B cell (primary cell): ENCODE results near the gene NAMPT. TPM values are rescaled to one million over a fixed set of nuclear protein-coding genes. Genes with fewer than 3 reads are reported as not detected.

Source experiments
- ATAC-seq: fragments of 200-7000 bp; cut with Tn5 transposase; one replicate; pipeline ENCODE4 v1.10.0; 2021; ENCODE audit warnings: low read depth, mild to moderate bottlenecking, moderate number of reproducible peaks, moderate library complexity
- CTCF ChIA-PET: fragments of 350-600 bp; sonication (Branson Sonifier 250); formaldehyde crosslinking; loops from one replicate; lab custom pipeline; 2021; ENCODE audit warnings: antibody characterized with exemption, inconsistent platforms; lab: Charles Lee
- POLR2A ChIA-PET: fragments of 350-600 bp; sonication (Branson Sonifier 250); formaldehyde crosslinking; loops from one replicate; lab custom pipeline; 2021; ENCODE audit warnings: antibody characterized with exemption; lab: Charles Lee
- DNase-seq: peaks from one replicate; pipeline ENCODE4 v3.0.0; 2013
- H2AFZ ChIP-seq: 2 replicates; pipeline ENCODE4 v1.6.1; 2012; ENCODE audit warnings: mild to moderate bottlenecking, low read depth, low read length; ENCODE audit not compliant: insufficient read depth, poor library complexity, severe bottlenecking
- H3K27ac ChIP-seq, 2 donors: 1 replicate in 1 of 2; 2 replicates in 1 of 2; pipeline ENCODE4 v1.5.1; 2012 to 2013; ENCODE audit warnings: low read length in 2 of 2, mild to moderate bottlenecking in 2 of 2, moderate library complexity in 1 of 2
- H3K27me3 ChIP-seq, 4 experiments: fragments of 200-600 bp in 1 of 4; sonication (generic) in 1 of 4; replicated peaks in 1 of 4; 1 replicate in 2 of 4; 2 replicates in 2 of 4; pipeline versions ENCODE4 v1.6.1 to v1.7.0; 2013 to 2016; ENCODE audit warnings: low read length in 3 of 4, mild to moderate bottlenecking in 2 of 4, mixed read lengths in 1 of 4, moderate library complexity in 1 of 4; ENCODE audit not compliant: insufficient read depth in 4 of 4, control insufficient read depth in 3 of 4; ENCODE audit errors: control extremely low read depth in 1 of 4
- H3K36me3 ChIP-seq, 2 experiments: replicated peaks in 1 of 2; 1 replicate in 1 of 2; 2 replicates in 1 of 2; pipeline versions ENCODE4 v1.6.1 to v1.7.1; 2013; ENCODE audit warnings: low read length in 1 of 2; ENCODE audit not compliant: insufficient read depth in 2 of 2, control insufficient read depth in 1 of 2; ENCODE audit errors: control extremely low read depth in 1 of 2, extremely low read depth in 1 of 2
- H3K4me1 ChIP-seq, 2 donors: fragments of 200-600 bp in 1 of 2; sonication (generic) in 1 of 2; 1 replicate in 1 of 2; 2 replicates in 1 of 2; pipeline versions ENCODE4 v1.5.1 to v1.6.1; 2013 to 2017; ENCODE audit warnings: low read length in 2 of 2; ENCODE audit not compliant: control insufficient read depth in 2 of 2, insufficient read depth in 2 of 2
- H3K4me2 ChIP-seq: replicated peaks from 2 replicates; pipeline ENCODE3; 2012; ENCODE audit warnings: mild to moderate bottlenecking, low read depth, low read length; ENCODE audit not compliant: poor library complexity, severe bottlenecking
- H3K4me3 ChIP-seq, 5 experiments: fragments of 200-600 bp in 1 of 5; sonication (generic) in 1 of 5; 1 replicate in 3 of 5; 2 replicates in 2 of 5; pipeline versions ENCODE4 v1.5.1 to v1.7.0; 2011 to 2016; ENCODE audit warnings: low read length in 4 of 5, mild to moderate bottlenecking in 4 of 5, low read depth in 2 of 5, control low read depth in 1 of 5, moderate library complexity in 1 of 5; ENCODE audit not compliant: insufficient read depth in 1 of 5; ENCODE audit errors: control extremely low read depth in 1 of 5, extremely low read depth in 1 of 5
- H3K79me2 ChIP-seq: fragments of 200-600 bp; sonication (generic); one replicate; pipeline ENCODE4 v1.6.0; 2016; ENCODE audit warnings: low read length; ENCODE audit not compliant: control insufficient read depth, insufficient read depth
- H3K9ac ChIP-seq: fragments of 200-600 bp; sonication (generic); 2 replicates; pipeline ENCODE4 v1.6.1; 2017; ENCODE audit warnings: mild to moderate bottlenecking, low read length, moderate library complexity
- H3K9me3 ChIP-seq, 3 donors: one replicate each; pipeline versions ENCODE4 v1.6.1 to v1.7.1; 2013; ENCODE audit warnings: low read length in 2 of 3; ENCODE audit not compliant: control insufficient read depth in 2 of 3, insufficient read depth in 1 of 3; ENCODE audit errors: control extremely low read depth in 1 of 3
- H4K20me1 ChIP-seq: 2 replicates; pipeline ENCODE4 v1.6.0; 2012; ENCODE audit warnings: mild to moderate bottlenecking, low read length; ENCODE audit not compliant: insufficient read depth, control insufficient read depth, poor library complexity, severe bottlenecking
- H3K27ac Mint-ChIP-seq: one replicate; pipeline ENCODE4 v1.8.0; 2021; ENCODE audit warnings: mixed read lengths
- H3K27me3 Mint-ChIP-seq: one replicate; pipeline ENCODE4 v1.8.0; 2021; ENCODE audit warnings: mixed read lengths
- H3K4me1 Mint-ChIP-seq: one replicate; pipeline ENCODE4 v1.8.0; 2021; ENCODE audit warnings: mixed read lengths
- H3K4me3 Mint-ChIP-seq: one replicate; pipeline ENCODE4 v1.8.0; 2021; ENCODE audit warnings: mixed read lengths
- H3K9me3 Mint-ChIP-seq: one replicate; pipeline ENCODE4 v1.8.0; 2022; ENCODE audit warnings: mixed read lengths; ENCODE audit not compliant: insufficient read depth
- EZH2 ChIP-seq: IDR thresholded peaks from 2 replicates; pipeline ENCODE4 v1.6.1; 2012; ENCODE audit warnings: borderline replicate concordance, low read depth, mild to moderate bottlenecking, moderate library complexity, low read length; ENCODE audit not compliant: insufficient read depth, poor library complexity, severe bottlenecking
- WGBS: methylation state at CpG from one replicate; pipeline ENCODE4 v1.1.5; 2013; ENCODE audit warnings: missing lambda C conversion rate; ENCODE audit not compliant: insufficient coverage; 5-methylcytosine and 5-hydroxymethylcytosine counted together
- intact Hi-C: fragments of 100-400 bp; cut with micrococcal nuclease; formaldehyde crosslinking; loops from one replicate; pipeline ENCODE4 v1.10.0; 2022
- polyA plus RNA-seq: library from polyadenylated mRNA; depleted of rRNA; stranded (reverse); fragments of >200 nt; gene quantifications from 2 replicates; pipeline ENCODE4 v1.2.3, GENCODE V29; 2012
- total RNA-seq, 2 donors: library from RNA; stranded (reverse); fragments of 120-200 nt in 1 of 2; gene quantifications; 1 replicate in 1 of 2; 2 replicates in 1 of 2; pipeline versions ENCODE4 v1.2.3 to v1.2.4, GENCODE V29; 2013 to 2022
- TF ChIP-seq, protein P1 (sequence below): fragments of 200-600 bp; IDR thresholded peaks from one replicate; pipeline ENCODE4 v1.8.0; 2022; ENCODE audit warnings: antibody characterized with exemption, mild to moderate bottlenecking

NAMPT gene
- total and polyA plus RNA-seq, 2 donors (not counting 1 experiment from before 2014, with no cell fraction given), result 11.6 to 48.8 TPM

DNA sequence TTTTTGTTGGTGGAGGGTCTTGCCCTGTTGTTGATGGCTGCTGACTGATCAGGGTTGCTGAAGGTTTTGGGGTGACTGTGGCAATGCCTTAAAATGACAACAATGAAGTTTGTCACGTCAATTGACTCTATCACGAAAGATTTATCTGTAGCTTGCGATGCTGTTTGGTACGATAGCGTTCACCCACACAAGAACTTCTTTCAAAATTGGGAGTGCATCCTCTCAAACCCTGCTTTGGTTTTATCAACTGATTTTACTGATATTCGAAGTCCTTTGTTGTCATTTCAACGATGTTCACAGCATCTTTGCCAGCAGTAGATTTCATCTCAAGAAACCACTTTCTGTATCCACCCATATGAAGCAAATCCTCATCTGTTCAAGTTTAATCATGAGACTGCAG is 26.0 kb downstream of the NAMPT start:
- Histone ChIP-seq H3K4me1 (no peaks in the 10 kb centered on the region), H2AFZ (no peak overlapping the region), H3K27me3 (no peaks in the 10 kb centered on the region), H4K20me1 (no peaks in the 10 kb centered on the region), H3K4me2 (no peak overlapping the region), H3K79me2 (no peaks in the 10 kb centered on the region), H3K9ac (no peak overlapping the region), H3K9me3 (no peaks in the 10 kb centered on the region), H3K36me3 (peaks cover 25 to 42% of the 10 kb centered on the region in 2 experiments), H3K27ac (no peak overlapping the region), H3K4me3 (no peak overlapping the region)
- ATAC-seq (no peak), DNase-seq (no peak)
- Mint-ChIP-seq H3K27me3 (no peaks in the 10 kb centered on the region), H3K9me3 (no peaks in the 10 kb centered on the region), H3K4me3 (no peak overlapping the region), H3K4me1 (peaks cover 9% of the 10 kb centered on the region), H3K27ac (no peak overlapping the region)
- intact Hi-C loops, result no loop called here
- TF ChIP-seq, protein P1, sequence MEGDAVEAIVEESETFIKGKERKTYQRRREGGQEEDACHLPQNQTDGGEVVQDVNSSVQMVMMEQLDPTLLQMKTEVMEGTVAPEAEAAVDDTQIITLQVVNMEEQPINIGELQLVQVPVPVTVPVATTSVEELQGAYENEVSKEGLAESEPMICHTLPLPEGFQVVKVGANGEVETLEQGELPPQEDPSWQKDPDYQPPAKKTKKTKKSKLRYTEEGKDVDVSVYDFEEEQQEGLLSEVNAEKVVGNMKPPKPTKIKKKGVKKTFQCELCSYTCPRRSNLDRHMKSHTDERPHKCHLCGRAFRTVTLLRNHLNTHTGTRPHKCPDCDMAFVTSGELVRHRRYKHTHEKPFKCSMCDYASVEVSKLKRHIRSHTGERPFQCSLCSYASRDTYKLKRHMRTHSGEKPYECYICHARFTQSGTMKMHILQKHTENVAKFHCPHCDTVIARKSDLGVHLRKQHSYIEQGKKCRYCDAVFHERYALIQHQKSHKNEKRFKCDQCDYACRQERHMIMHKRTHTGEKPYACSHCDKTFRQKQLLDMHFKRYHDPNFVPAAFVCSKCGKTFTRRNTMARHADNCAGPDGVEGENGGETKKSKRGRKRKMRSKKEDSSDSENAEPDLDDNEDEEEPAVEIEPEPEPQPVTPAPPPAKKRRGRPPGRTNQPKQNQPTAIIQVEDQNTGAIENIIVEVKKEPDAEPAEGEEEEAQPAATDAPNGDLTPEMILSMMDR, result no peak
- no peak for TF ChIP-seq EZH2
- WGBS, result 88% methylated on average over 7 of the region's 7 CpGs
- CTCF ChIA-PET, result no interaction called here
- POLR2A ChIA-PET, result no interaction called here

DNA sequence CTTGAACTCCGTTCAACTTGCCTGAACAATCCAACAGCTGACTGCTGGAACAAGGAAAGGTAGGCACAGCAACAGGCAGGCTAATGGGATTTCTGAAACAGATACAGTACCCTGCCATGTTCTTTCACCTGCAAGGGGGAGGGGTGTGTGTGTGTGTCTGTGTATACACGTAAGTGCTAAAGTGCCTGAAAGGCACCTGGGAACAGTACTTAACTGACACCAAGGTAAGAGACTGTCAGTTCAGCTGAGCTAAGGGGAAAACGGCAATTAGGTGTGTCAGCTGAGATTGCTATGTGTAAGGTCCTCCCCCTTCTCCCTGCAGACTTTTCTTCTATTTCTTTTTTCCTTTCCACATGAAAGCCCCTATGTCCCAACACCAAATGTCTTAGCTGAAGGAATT is 27.0 kb downstream of the NAMPT start:
- TF ChIP-seq EZH2, result no peak
- TF ChIP-seq, protein P1, result no peak
- Histone ChIP-seq H3K79me2 (no peaks in the 10 kb centered on the region), H3K9me3 (no peaks in the 10 kb centered on the region), H3K4me2 (no peak overlapping the region), H3K27ac (no peak overlapping the region), H3K4me3 (no peak overlapping the region), H3K9ac (no peak overlapping the region), H3K36me3 (peaks cover 25 to 44% of the 10 kb centered on the region in 2 experiments), H4K20me1 (no peaks in the 10 kb centered on the region), H2AFZ (no peak overlapping the region), H3K27me3 (no peaks in the 10 kb centered on the region), H3K4me1 (no peaks in the 10 kb centered on the region)
- DNase-seq (peak; percentile 40), ATAC-seq (no peak)
- WGBS, result 100% methylated on average over 3 of the region's 3 CpGs
- H3K4me3 Mint-ChIP-seq, result no peak overlapping the region
- no peaks in the 10 kb centered on the region for H3K27me3 Mint-ChIP-seq
- intact Hi-C loops, result no loop called here
- CTCF ChIA-PET, result no interaction called here
- POLR2A ChIA-PET, result interaction anchor here (0.5 kb wide), 1 partner anchor 12 kb away, joined by 4 read pairs; no protein-coding TSS in a partner anchor
- H3K9me3 Mint-ChIP-seq, result no peaks in the 10 kb centered on the region
- peaks cover 9% of the 10 kb centered on the region for H3K4me1 Mint-ChIP-seq
- H3K27ac Mint-ChIP-seq, result no peak overlapping the region
